ENCODE measurements around the gene SHISA9.
A peak's percentile ranks its signal among the peaks of the same experiment; 100 is the strongest.

The SHISA9 gene

GRCh38 chr16:13155377-13155776 is 254.0 kb downstream of the SHISA9 start:
- Histone ChIP-seq H3K27me3 (ENCODE audit: control insufficient read depth, insufficient read depth, low read length) (no peaks in the 10 kb centered on the region), H3K4me1 (ENCODE audit: control insufficient read depth, insufficient read depth, low read length) (no peaks in the 10 kb centered on the region), H3K4me3 (ENCODE audit: low read length) (no peak overlapping the region), H3K9me3 (replicated peaks; ENCODE audit: low read length) (no peaks in the 10 kb centered on the region), H3K4me2 (ENCODE audit: low read length) (no peak overlapping the region), H3K36me3 (ENCODE audit: insufficient read depth, low read length) (no peaks in the 10 kb centered on the region), H3K9ac (ENCODE audit: low read depth, low read length) (no peak overlapping the region)

GRCh38 chr16:13155780-13156179 is 254.4 kb downstream of the SHISA9 start:
- H3K4me1 ChIP-seq (ENCODE audit: control insufficient read depth, insufficient read depth, low read length) = no peaks in the 10 kb centered on the region
- no peaks in the 10 kb centered on the region for H3K36me3 ChIP-seq (ENCODE audit: insufficient read depth, low read length)
- H3K9ac ChIP-seq (ENCODE audit: low read depth, low read length) = no peak overlapping the region
- no peak overlapping the region for H3K4me2 ChIP-seq (ENCODE audit: low read length)
- H3K27me3 ChIP-seq (ENCODE audit: control insufficient read depth, insufficient read depth, low read length) = no peaks in the 10 kb centered on the region
- H3K9me3 ChIP-seq (replicated peaks; ENCODE audit: low read length) = no peaks in the 10 kb centered on the region
- H3K4me3 ChIP-seq (ENCODE audit: low read length) = no peak overlapping the region

- H3K36me3 ChIP-seq (ENCODE audit: insufficient read depth, low read length) = no peaks in the 10 kb centered on the region
- no peak overlapping the region for H3K9ac ChIP-seq (ENCODE audit: low read depth, low read length)
- H3K9me3 ChIP-seq (replicated peaks; ENCODE audit: low read length) = no peaks in the 10 kb centered on the region
- H3K27me3 ChIP-seq (ENCODE audit: control insufficient read depth, insufficient read depth, low read length) = no peaks in the 10 kb centered on the region
- H3K4me1 ChIP-seq (ENCODE audit: control insufficient read depth, insufficient read depth, low read length) = no peaks in the 10 kb centered on the region
- no peak overlapping the region for H3K4me2 ChIP-seq (ENCODE audit: low read length)
- H3K4me3 ChIP-seq (ENCODE audit: low read length) = no peak overlapping the region
Observed at GRCh38 chr16:13157082-13157481, 255.7 kb downstream of the SHISA9 start.

GRCh38 chr16:13158427-13158826 is 257.0 kb downstream of the SHISA9 start:
- H3K36me3 ChIP-seq (ENCODE audit: insufficient read depth, low read length) = no peaks in the 10 kb centered on the region
- no peak overlapping the region for H3K9ac ChIP-seq (ENCODE audit: low read depth, low read length)
- no peaks in the 10 kb centered on the region for H3K27me3 ChIP-seq (ENCODE audit: control insufficient read depth, insufficient read depth, low read length)
- no peaks in the 10 kb centered on the region for H3K4me1 ChIP-seq (ENCODE audit: control insufficient read depth, insufficient read depth, low read length)
- no peak overlapping the region for H3K4me2 ChIP-seq (ENCODE audit: low read length)
- H3K4me3 ChIP-seq (ENCODE audit: low read length) = no peak overlapping the region
- no peaks in the 10 kb centered on the region for H3K9me3 ChIP-seq (replicated peaks; ENCODE audit: low read length)

- no peaks in the 10 kb centered on the region for H3K4me1 ChIP-seq (ENCODE audit: control insufficient read depth, insufficient read depth, low read length)
- no peaks in the 10 kb centered on the region for H3K36me3 ChIP-seq (ENCODE audit: insufficient read depth, low read length)
- H3K27me3 ChIP-seq (ENCODE audit: control insufficient read depth, insufficient read depth, low read length) = no peaks in the 10 kb centered on the region
- H3K4me3 ChIP-seq (ENCODE audit: low read length) = no peak overlapping the region
- H3K4me2 ChIP-seq (ENCODE audit: low read length) = no peak overlapping the region
- no peak overlapping the region for H3K9ac ChIP-seq (ENCODE audit: low read depth, low read length)
- H3K9me3 ChIP-seq (replicated peaks; ENCODE audit: low read length) = no peaks in the 10 kb centered on the region
Observed at GRCh38 chr16:13165024-13165423, 263.6 kb downstream of the SHISA9 start.

- Histone ChIP-seq H3K36me3 (ENCODE audit: insufficient read depth, low read length) (no peaks in the 10 kb centered on the region), H3K9ac (ENCODE audit: low read depth, low read length) (no peak overlapping the region), H3K4me3 (ENCODE audit: low read length) (no peak overlapping the region), H3K4me2 (ENCODE audit: low read length) (no peak overlapping the region), H3K27me3 (ENCODE audit: control insufficient read depth, insufficient read depth, low read length) (no peaks in the 10 kb centered on the region), H3K9me3 (replicated peaks; ENCODE audit: low read length) (no peaks in the 10 kb centered on the region), H3K4me1 (ENCODE audit: control insufficient read depth, insufficient read depth, low read length) (no peaks in the 10 kb centered on the region)
Observed at GRCh38 chr16:13168091-13168572, 266.7 kb downstream of the SHISA9 start.

- Histone ChIP-seq H3K4me3 (ENCODE audit: low read length) (no peak overlapping the region), H3K4me2 (ENCODE audit: low read length) (no peak overlapping the region), H3K27me3 (ENCODE audit: control insufficient read depth, insufficient read depth, low read length) (no peaks in the 10 kb centered on the region), H3K4me1 (ENCODE audit: control insufficient read depth, insufficient read depth, low read length) (peaks cover 7% of the 10 kb centered on the region), H3K9me3 (replicated peaks; ENCODE audit: low read length) (no peaks in the 10 kb centered on the region), H3K9ac (ENCODE audit: low read depth, low read length) (no peak overlapping the region), H3K36me3 (ENCODE audit: insufficient read depth, low read length) (no peaks in the 10 kb centered on the region)
Observed at GRCh38 chr16:13171313-13171712, 269.9 kb downstream of the SHISA9 start.

GRCh38 chr16:13176711-13177110 is 275.3 kb downstream of the SHISA9 start:
- H3K27me3 ChIP-seq (ENCODE audit: control insufficient read depth, insufficient read depth, low read length) = no peaks in the 10 kb centered on the region
- peaks cover 20% of the 10 kb centered on the region for H3K4me1 ChIP-seq (ENCODE audit: control insufficient read depth, insufficient read depth, low read length)
- H3K9ac ChIP-seq (ENCODE audit: low read depth, low read length) = peak overlapping the region; percentile 33
- no peaks in the 10 kb centered on the region for H3K36me3 ChIP-seq (ENCODE audit: insufficient read depth, low read length)
- H3K4me3 ChIP-seq (ENCODE audit: low read length) = no peak overlapping the region
- no peaks in the 10 kb centered on the region for H3K9me3 ChIP-seq (replicated peaks; ENCODE audit: low read length)
- H3K4me2 ChIP-seq (ENCODE audit: low read length) = peak overlapping the region; percentile 25

GRCh38 chr16:13178318-13178717 is 276.9 kb downstream of the SHISA9 start:
- H3K4me1 ChIP-seq (ENCODE audit: control insufficient read depth, insufficient read depth, low read length) = peaks cover 20% of the 10 kb centered on the region
- H3K4me2 ChIP-seq (ENCODE audit: low read length) = no peak overlapping the region
- no peaks in the 10 kb centered on the region for H3K9me3 ChIP-seq (replicated peaks; ENCODE audit: low read length)
- no peak overlapping the region for H3K9ac ChIP-seq (ENCODE audit: low read depth, low read length)
- no peaks in the 10 kb centered on the region for H3K27me3 ChIP-seq (ENCODE audit: control insufficient read depth, insufficient read depth, low read length)
- no peaks in the 10 kb centered on the region for H3K36me3 ChIP-seq (ENCODE audit: insufficient read depth, low read length)
- H3K4me3 ChIP-seq (ENCODE audit: low read length) = no peak overlapping the region

- Histone ChIP-seq H3K4me2 (ENCODE audit: low read length) (no peak overlapping the region), H3K9me3 (replicated peaks; ENCODE audit: low read length) (no peaks in the 10 kb centered on the region), H3K4me1 (ENCODE audit: control insufficient read depth, insufficient read depth, low read length) (peaks cover 12% of the 10 kb centered on the region), H3K36me3 (ENCODE audit: insufficient read depth, low read length) (no peaks in the 10 kb centered on the region), H3K27me3 (ENCODE audit: control insufficient read depth, insufficient read depth, low read length) (no peaks in the 10 kb centered on the region), H3K9ac (ENCODE audit: low read depth, low read length) (no peak overlapping the region), H3K4me3 (ENCODE audit: low read length) (no peak overlapping the region)
Observed at GRCh38 chr16:13181432-13181831, 280.0 kb downstream of the SHISA9 start.

- no peak overlapping the region for H3K9ac ChIP-seq (ENCODE audit: low read depth, low read length)
- no peaks in the 10 kb centered on the region for H3K36me3 ChIP-seq (ENCODE audit: insufficient read depth, low read length)
- H3K4me1 ChIP-seq (ENCODE audit: control insufficient read depth, insufficient read depth, low read length) = no peaks in the 10 kb centered on the region
- H3K9me3 ChIP-seq (replicated peaks; ENCODE audit: low read length) = no peaks in the 10 kb centered on the region
- H3K27me3 ChIP-seq (ENCODE audit: control insufficient read depth, insufficient read depth, low read length) = no peaks in the 10 kb centered on the region
- H3K4me3 ChIP-seq (ENCODE audit: low read length) = no peak overlapping the region
- no peak overlapping the region for H3K4me2 ChIP-seq (ENCODE audit: low read length)
Observed at GRCh38 chr16:13186813-13187212, 285.4 kb downstream of the SHISA9 start.

- Histone ChIP-seq H3K4me2 (ENCODE audit: low read length) (no peak overlapping the region), H3K27me3 (ENCODE audit: control insufficient read depth, insufficient read depth, low read length) (no peaks in the 10 kb centered on the region), H3K9me3 (replicated peaks; ENCODE audit: low read length) (no peaks in the 10 kb centered on the region), H3K4me1 (ENCODE audit: control insufficient read depth, insufficient read depth, low read length) (peaks cover 9% of the 10 kb centered on the region), H3K4me3 (ENCODE audit: low read length) (no peak overlapping the region), H3K9ac (ENCODE audit: low read depth, low read length) (no peak overlapping the region), H3K36me3 (ENCODE audit: insufficient read depth, low read length) (no peaks in the 10 kb centered on the region)
Observed at GRCh38 chr16:13189250-13189649, 287.9 kb downstream of the SHISA9 start.

Data from skeletal muscle satellite cell (primary cell).